HL-60 (cell line): ENCODE data around the gene HCN4.

Source experiments
- DNase-seq, 2 experiments: peaks; one replicate each; pipeline ENCODE4 v3.0.0-alpha.2; 2010 to 2020; ENCODE audit warnings: low read depth in 1 of 2, low spot score in 1 of 2
- H3K27ac ChIP-seq: fragments of 250-450 bp; sonication (Bioruptor Pico); replicated peaks from 2 replicates; pipeline ENCODE4 v1.5.1; 2020; ENCODE audit warnings: mild to moderate bottlenecking, moderate library complexity
- H3K27me3 ChIP-seq: fragments of 250-450 bp; sonication (Bioruptor Pico); 2 replicates; pipeline ENCODE4 v1.5.1; 2021; ENCODE audit warnings: mild to moderate bottlenecking, moderate library complexity; ENCODE audit not compliant: insufficient read depth, poor library complexity, severe bottlenecking
- H3K4me3 ChIP-seq: replicated peaks from 2 replicates; pipeline ENCODE4 v1.5.1; 2011; ENCODE audit warnings: mild to moderate bottlenecking, control low read depth, low read length; ENCODE audit not compliant: insufficient read depth
- CTCF ChIP-seq: IDR thresholded peaks from one replicate; pipeline ENCODE4 v1.5.1; 2011; ENCODE audit warnings: low read length, control low read depth, inconsistent platforms; ENCODE audit not compliant: insufficient read depth
- GABPA ChIP-seq: IDR thresholded peaks from 2 replicates; pipeline ENCODE4 v1.6.1; 2012; ENCODE audit warnings: low read depth
- POLR2AphosphoS5 ChIP-seq: IDR thresholded peaks from 2 replicates; pipeline ENCODE4 v1.6.1; 2012; ENCODE audit warnings: low read depth
- REST ChIP-seq: IDR thresholded peaks from 2 replicates; pipeline ENCODE4 v1.6.1; 2012; ENCODE audit warnings: low read depth; ENCODE audit not compliant: insufficient replicate concordance
- SPI1 ChIP-seq: IDR thresholded peaks from 2 replicates; pipeline ENCODE4 v1.6.1; 2012; ENCODE audit warnings: low read depth, mild to moderate bottlenecking, borderline replicate concordance

Gene HCN4

GRCh38 chr15:73331991-73332925 is 36.5 kb downstream of the HCN4 start:
- Histone ChIP-seq H3K27ac (no peak overlapping the region), H3K4me3 (no peak overlapping the region), H3K27me3 (no peaks in the 10 kb centered on the region)
- no peak for TF ChIP-seq POLR2AphosphoS5
- no peak for TF ChIP-seq CTCF
- no peak for TF ChIP-seq GABPA
- TF ChIP-seq REST: no peak
- TF ChIP-seq SPI1: no peak
- no peak for DNase-seq

GRCh38 chr15:73331501-73331900 is 37.3 kb downstream of the HCN4 start:
- H3K4me3 ChIP-seq: no peak overlapping the region
- DNase-seq: no peak
- no peaks in the 10 kb centered on the region for H3K27me3 ChIP-seq
- TF ChIP-seq GABPA (no peak), CTCF (no peak), POLR2AphosphoS5 (no peak), REST (no peak), SPI1 (no peak)
- no peak overlapping the region for H3K27ac ChIP-seq

GRCh38 chr15:73330206-73331051 is 38.3 kb downstream of the HCN4 start:
- TF ChIP-seq GABPA (no peak), SPI1 (no peak), CTCF (no peak), POLR2AphosphoS5 (no peak)
- no peak for DNase-seq
- Histone ChIP-seq H3K4me3 (no peak overlapping the region), H3K27me3 (no peaks in the 10 kb centered on the region), H3K27ac (no peak overlapping the region)
